Spleen (tissue), 7 donors: ENCODE measurements around the gene STKLD1.

Experiments used
- CTCF ChIP-seq, 11 experiments: fragments of 200-600 bp in 7 of 11; fragments of 450-650 bp in 4 of 11; sonication (generic) in 4 of 11; IDR thresholded peaks in 8 of 11; conservative IDR thresholded peaks in 3 of 11; 1 replicate in 7 of 11; 2 replicates in 4 of 11; pipeline versions ENCODE4 v1.4.0 to v1.8.0; 2016 to 2021; ENCODE audit warnings: antibody characterized with exemption in 11 of 11, inconsistent platforms in 4 of 11, mild to moderate bottlenecking in 1 of 11
- POLR2A ChIP-seq, 3 donors: fragments of 450-650 bp; IDR thresholded peaks; one replicate each; pipeline ENCODE4 v1.5.1; 2017; ENCODE audit warnings: antibody characterized with exemption in 3 of 3, mild to moderate bottlenecking in 1 of 3
- POLR2AphosphoS5 ChIP-seq, 3 donors: sonication (generic); formaldehyde crosslinking; IDR thresholded peaks; one replicate each; pipeline ENCODE4 v1.5.1; 2017; ENCODE audit warnings: antibody characterized with exemption in 3 of 3
- donor health status: DM: no; HTN: no; CAD: no; lungs with moderate emphysema.
- donor health status: DM: no; HTN: no; CAD: no.
- donor health status: DM: no; HTN: no; CAD: no.

- no peak for TF ChIP-seq POLR2A (IDR thresholded peaks at IDR 0.05)
- no peak for TF ChIP-seq CTCF (IDR thresholded peaks at IDR 0.05 in 8 of 11, conservative IDR thresholded peaks at IDR 0.05 in 3 of 11)
- no peak for TF ChIP-seq POLR2AphosphoS5 (IDR thresholded peaks at IDR 0.05)
Observed at GRCh38 chr9:133345596-133345995, 30.6 kb upstream of the STKLD1 start.
